HepG2 (cell line): ENCODE results near the gene DNASE2.

Source experiments
- CTCF ChIP-seq: sonication (generic); formaldehyde crosslinking; IDR thresholded peaks from 2 replicates; pipeline ENCODE4 v1.5.0; 2020; ENCODE audit warnings: mild to moderate bottlenecking, missing genetic modification reagents, moderate library complexity
- EP300 ChIP-seq, 3 experiments: sonication (generic) in 1 of 3; formaldehyde crosslinking in 1 of 3; IDR thresholded peaks; 2 replicates each; pipeline versions ENCODE4 v1.5.1 to v1.6.1; 2011 to 2020; ENCODE audit warnings: low read depth in 2 of 3, low read length in 2 of 3, borderline replicate concordance in 1 of 3, improper control_type of control experiment in 1 of 3, mild to moderate bottlenecking in 1 of 3, missing genetic modification reagents in 1 of 3, moderate library complexity in 1 of 3
- NFYB ChIP-seq: sonication (generic); formaldehyde crosslinking; IDR thresholded peaks from 2 replicates; pipeline ENCODE4 v1.4.0; 2020; ENCODE audit warnings: missing genetic modification reagents
- ZMYM3 ChIP-seq: sonication (generic); formaldehyde crosslinking; IDR thresholded peaks from 2 replicates; pipeline ENCODE4 v1.5.1; 2020; ENCODE audit warnings: mild to moderate bottlenecking, missing genetic modification reagents
- ZSCAN12 ChIP-seq: sonication (generic); formaldehyde crosslinking; IDR thresholded peaks from 2 replicates; pipeline ENCODE4 v1.9.0; 2021; ENCODE audit warnings: mild to moderate bottlenecking, missing genetic modification reagents
- TF ChIP-seq, protein P1 (sequence below), 2 experiments: IDR thresholded peaks; 2 replicates each; pipeline ENCODE4 v1.6.1; 2011 to 2012; ENCODE audit warnings: low read length in 2 of 2, borderline replicate concordance in 1 of 2, low read depth in 1 of 2, mild to moderate bottlenecking in 1 of 2, moderate library complexity in 1 of 2

DNA sequence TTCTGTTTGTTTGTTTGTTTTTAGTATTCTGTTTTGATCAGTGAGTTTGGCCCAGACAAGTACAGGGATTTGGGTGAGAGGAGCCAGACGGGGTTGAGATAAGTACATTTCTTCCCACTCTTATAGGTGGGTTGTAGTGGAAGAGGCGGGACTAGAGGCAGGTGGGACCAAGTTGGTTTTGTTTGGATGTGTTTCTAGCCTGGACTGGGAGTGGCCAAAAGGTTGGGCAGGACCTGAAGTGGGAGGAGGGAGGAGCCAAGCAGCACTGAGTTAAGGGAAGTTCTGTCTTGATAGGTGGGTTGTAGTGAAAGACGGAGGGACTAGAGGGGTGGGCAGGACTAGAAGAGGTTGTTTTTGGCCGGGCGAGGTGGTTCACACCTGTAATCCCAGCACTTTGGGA, 9.0 kb downstream of the DNASE2 start:
- TF ChIP-seq, protein P1, sequence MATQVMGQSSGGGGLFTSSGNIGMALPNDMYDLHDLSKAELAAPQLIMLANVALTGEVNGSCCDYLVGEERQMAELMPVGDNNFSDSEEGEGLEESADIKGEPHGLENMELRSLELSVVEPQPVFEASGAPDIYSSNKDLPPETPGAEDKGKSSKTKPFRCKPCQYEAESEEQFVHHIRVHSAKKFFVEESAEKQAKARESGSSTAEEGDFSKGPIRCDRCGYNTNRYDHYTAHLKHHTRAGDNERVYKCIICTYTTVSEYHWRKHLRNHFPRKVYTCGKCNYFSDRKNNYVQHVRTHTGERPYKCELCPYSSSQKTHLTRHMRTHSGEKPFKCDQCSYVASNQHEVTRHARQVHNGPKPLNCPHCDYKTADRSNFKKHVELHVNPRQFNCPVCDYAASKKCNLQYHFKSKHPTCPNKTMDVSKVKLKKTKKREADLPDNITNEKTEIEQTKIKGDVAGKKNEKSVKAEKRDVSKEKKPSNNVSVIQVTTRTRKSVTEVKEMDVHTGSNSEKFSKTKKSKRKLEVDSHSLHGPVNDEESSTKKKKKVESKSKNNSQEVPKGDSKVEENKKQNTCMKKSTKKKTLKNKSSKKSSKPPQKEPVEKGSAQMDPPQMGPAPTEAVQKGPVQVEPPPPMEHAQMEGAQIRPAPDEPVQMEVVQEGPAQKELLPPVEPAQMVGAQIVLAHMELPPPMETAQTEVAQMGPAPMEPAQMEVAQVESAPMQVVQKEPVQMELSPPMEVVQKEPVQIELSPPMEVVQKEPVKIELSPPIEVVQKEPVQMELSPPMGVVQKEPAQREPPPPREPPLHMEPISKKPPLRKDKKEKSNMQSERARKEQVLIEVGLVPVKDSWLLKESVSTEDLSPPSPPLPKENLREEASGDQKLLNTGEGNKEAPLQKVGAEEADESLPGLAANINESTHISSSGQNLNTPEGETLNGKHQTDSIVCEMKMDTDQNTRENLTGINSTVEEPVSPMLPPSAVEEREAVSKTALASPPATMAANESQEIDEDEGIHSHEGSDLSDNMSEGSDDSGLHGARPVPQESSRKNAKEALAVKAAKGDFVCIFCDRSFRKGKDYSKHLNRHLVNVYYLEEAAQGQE (IDR thresholded peaks at IDR 0.05; ENCODE audit: borderline replicate concordance in 1 of 2, low read depth in 1 of 2, low read length in 2 of 2): no peak
- TF ChIP-seq CTCF (CRISPR knock-in tag) (no peak), NFYB (CRISPR knock-in tag) (no peak), EP300 (IDR thresholded peaks at IDR 0.05; ENCODE audit: low read depth in 2 of 2, low read length in 2 of 2) (no peak), EP300 (CRISPR knock-in tag; IDR thresholded peaks at IDR 0.05; ENCODE audit: borderline replicate concordance) (no peak), ZMYM3 (CRISPR knock-in tag) (no peak), ZSCAN12 (CRISPR knock-in tag) (no peak)
